Hepatocyte (in vitro differentiated cells): ENCODE data around the gene LRRC3.
"Not testable (repeated sequence)": the region's sequence is repeated elsewhere in the genome, so short reads cannot be mapped to it uniquely, and the experiment has no call there.

Source experiments
- EZH2 ChIP-seq: fragments of 200-600 bp; sonication (generic); IDR thresholded peaks from 2 replicates; pipeline ENCODE4 v1.6.1; 2016; ENCODE audit warnings: antibody characterized with exemption, mild to moderate bottlenecking, borderline replicate concordance
- TF ChIP-seq, protein P1 (sequence below): fragments of 200-600 bp; sonication (generic); IDR thresholded peaks from 2 replicates; pipeline ENCODE4 v1.5.1; 2016; ENCODE audit warnings: antibody characterized with exemption, mild to moderate bottlenecking; ENCODE audit not compliant: poor library complexity

DNA sequence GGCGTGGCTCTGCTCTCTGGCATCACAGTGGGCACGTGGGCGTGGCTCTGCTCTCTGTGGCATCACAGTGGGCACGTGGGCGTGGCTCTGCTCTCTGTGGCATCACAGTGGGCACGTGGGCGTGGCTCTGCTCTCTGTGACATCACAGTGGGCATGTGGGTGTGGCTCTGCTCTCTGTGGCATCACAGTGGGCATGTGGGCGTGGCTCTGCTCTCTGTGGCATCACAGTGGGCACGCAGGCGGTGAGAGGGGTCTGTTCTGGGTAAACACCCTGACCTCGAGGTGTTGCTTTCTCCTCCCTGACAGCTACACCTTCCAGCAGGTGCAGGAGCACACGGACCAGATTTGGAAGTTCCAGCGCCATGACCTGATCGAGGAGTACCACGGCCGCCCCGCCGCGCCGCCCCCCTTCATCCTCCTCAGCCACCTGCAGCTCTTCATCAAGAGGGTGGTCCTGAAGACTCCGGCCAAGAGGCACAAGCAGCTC, 37.6 kb upstream of the LRRC3 start:
- TF ChIP-seq, protein P1, sequence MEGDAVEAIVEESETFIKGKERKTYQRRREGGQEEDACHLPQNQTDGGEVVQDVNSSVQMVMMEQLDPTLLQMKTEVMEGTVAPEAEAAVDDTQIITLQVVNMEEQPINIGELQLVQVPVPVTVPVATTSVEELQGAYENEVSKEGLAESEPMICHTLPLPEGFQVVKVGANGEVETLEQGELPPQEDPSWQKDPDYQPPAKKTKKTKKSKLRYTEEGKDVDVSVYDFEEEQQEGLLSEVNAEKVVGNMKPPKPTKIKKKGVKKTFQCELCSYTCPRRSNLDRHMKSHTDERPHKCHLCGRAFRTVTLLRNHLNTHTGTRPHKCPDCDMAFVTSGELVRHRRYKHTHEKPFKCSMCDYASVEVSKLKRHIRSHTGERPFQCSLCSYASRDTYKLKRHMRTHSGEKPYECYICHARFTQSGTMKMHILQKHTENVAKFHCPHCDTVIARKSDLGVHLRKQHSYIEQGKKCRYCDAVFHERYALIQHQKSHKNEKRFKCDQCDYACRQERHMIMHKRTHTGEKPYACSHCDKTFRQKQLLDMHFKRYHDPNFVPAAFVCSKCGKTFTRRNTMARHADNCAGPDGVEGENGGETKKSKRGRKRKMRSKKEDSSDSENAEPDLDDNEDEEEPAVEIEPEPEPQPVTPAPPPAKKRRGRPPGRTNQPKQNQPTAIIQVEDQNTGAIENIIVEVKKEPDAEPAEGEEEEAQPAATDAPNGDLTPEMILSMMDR, result not testable (repeated sequence)
- TF ChIP-seq EZH2, result not testable (repeated sequence)
